Liver (tissue), 9 donors: Measurements from ENCODE around the gene MSI2. TPM values are rescaled to one million over a fixed set of nuclear protein-coding genes. Genes with fewer than 3 reads are reported as not detected.

ENCODE experiments used
- DNase-seq: peaks from one replicate; pipeline ENCODE4 v3.0.0-alpha.2; 2017; ENCODE audit warnings: low spot score
- H3K27ac ChIP-seq, 2 donors: one replicate each; pipeline ENCODE4 v1.7.0; 2013; ENCODE audit warnings: inconsistent platforms in 2 of 2, low read length in 2 of 2, control low read depth in 1 of 2, low read depth in 1 of 2, mild to moderate bottlenecking in 1 of 2
- H3K27me3 ChIP-seq, 4 donors: one replicate each; pipeline versions ENCODE4 v1.6.1 to v1.7.0; 2013; ENCODE audit warnings: low read length in 3 of 4, inconsistent platforms in 1 of 4, mild to moderate bottlenecking in 1 of 4, moderate library complexity in 1 of 4; ENCODE audit not compliant: control insufficient read depth in 4 of 4, insufficient read depth in 4 of 4
- H3K36me3 ChIP-seq, 4 donors: one replicate each; pipeline versions ENCODE4 v1.6.1 to v1.7.0; 2013; ENCODE audit warnings: low read length in 3 of 4, mild to moderate bottlenecking in 3 of 4, low read depth in 1 of 4, moderate library complexity in 1 of 4; ENCODE audit not compliant: control insufficient read depth in 4 of 4, insufficient read depth in 3 of 4
- H3K4me1 ChIP-seq, 4 donors: one replicate each; pipeline versions ENCODE4 v1.6.1 to v1.7.0; 2013; ENCODE audit warnings: low read length in 3 of 4, mild to moderate bottlenecking in 3 of 4, moderate library complexity in 1 of 4; ENCODE audit not compliant: control insufficient read depth in 4 of 4, insufficient read depth in 4 of 4
- H3K4me3 ChIP-seq, 3 donors: one replicate each; pipeline versions ENCODE4 v1.6.1 to v1.7.0; 2013; ENCODE audit warnings: low read length in 3 of 3, control low read depth in 1 of 3, low read depth in 1 of 3, mild to moderate bottlenecking in 1 of 3
- H3K9ac ChIP-seq, 2 donors: one replicate each; pipeline ENCODE4 v1.7.0; 2013; ENCODE audit warnings: low read length in 2 of 2, mild to moderate bottlenecking in 2 of 2, moderate library complexity in 2 of 2, control low read depth in 1 of 2, low read depth in 1 of 2
- H3K9me3 ChIP-seq, 4 donors: one replicate each; pipeline versions ENCODE4 v1.6.1 to v1.7.0; 2013; ENCODE audit warnings: low read length in 3 of 4; ENCODE audit not compliant: control insufficient read depth in 4 of 4
- CTCF ChIP-seq: fragments of 150-350 bp; IDR thresholded peaks from 2 replicates; pipeline ENCODE4 v1.5.1; 2017; ENCODE audit warnings: improper control_type of control experiment, low read depth, low read length; ENCODE audit not compliant: missing input control
- EGR1 ChIP-seq, 2 donors: IDR thresholded peaks; 2 replicates each; pipeline ENCODE4 v1.6.1; 2016 to 2018; ENCODE audit warnings: antibody characterized with exemption in 2 of 2, low read depth in 2 of 2
- FOXA1 ChIP-seq: IDR thresholded peaks from 2 replicates; pipeline ENCODE4 v1.6.1; 2016; ENCODE audit warnings: antibody characterized with exemption
- FOXA2 ChIP-seq: IDR thresholded peaks from 2 replicates; pipeline ENCODE4 v1.6.1; 2016; ENCODE audit warnings: antibody characterized with exemption
- GABPA ChIP-seq, 2 donors: IDR thresholded peaks in 1 of 2; conservative IDR thresholded peaks in 1 of 2; 2 replicates each; pipeline ENCODE4 v1.6.1; 2016; ENCODE audit warnings: antibody characterized with exemption in 2 of 2, mild to moderate bottlenecking in 1 of 2, moderate library complexity in 1 of 2
- HNF4A ChIP-seq, 2 donors: conservative IDR thresholded peaks; 2 replicates each; pipeline ENCODE4 v1.6.1; 2016; ENCODE audit warnings: antibody characterized with exemption in 2 of 2, mild to moderate bottlenecking in 2 of 2
- HNF4G ChIP-seq: IDR thresholded peaks from 2 replicates; pipeline ENCODE4 v1.6.1; 2016; ENCODE audit warnings: antibody characterized with exemption
- JUND ChIP-seq, 2 donors: IDR thresholded peaks; 2 replicates each; pipeline ENCODE4 v1.6.1; 2016; ENCODE audit warnings: antibody characterized with exemption in 2 of 2
- NR2F2 ChIP-seq: IDR thresholded peaks from 2 replicates; pipeline ENCODE4 v1.6.1; 2016; ENCODE audit warnings: antibody characterized with exemption
- RAD21 ChIP-seq, 2 donors: IDR thresholded peaks; 2 replicates each; pipeline ENCODE4 v1.6.1; 2016; ENCODE audit warnings: antibody characterized with exemption in 2 of 2, mild to moderate bottlenecking in 2 of 2
- TAF1 ChIP-seq: conservative IDR thresholded peaks from 2 replicates; pipeline ENCODE4 v1.6.1; 2016; ENCODE audit warnings: antibody characterized with exemption, mild to moderate bottlenecking
- WGBS: extraction: QIAGEN DNeasy Blood & Tissue Kit; methylation state at CpG from one replicate; pipeline ENCODE4 v1.1.7; 2013; 5-methylcytosine and 5-hydroxymethylcytosine counted together
- polyA plus RNA-seq, 2 donors: library from polyadenylated mRNA; stranded (reverse) in 1 of 2; unstranded in 1 of 2; fragments of 200-250 nt in 1 of 2; fragments of >200 nt in 1 of 2; fragmentation: Nextera tagmentation in 1 of 2; extraction: Ambion mirVana in 1 of 2; gene quantifications; one replicate each; pipeline versions ENCODE4 v1.2.1 to v1.2.3, GENCODE V29; 2013 to 2015
- total RNA-seq, 2 donors: library from RNA; depleted of rRNA; stranded (reverse); fragments of >200 nt; gene quantifications; one replicate each; pipeline ENCODE4 v1.2.3, GENCODE V29; 2014
- TF ChIP-seq, protein P1 (sequence below): IDR thresholded peaks from 2 replicates; pipeline ENCODE4 v1.6.1; 2016; ENCODE audit warnings: antibody characterized with exemption
- TF ChIP-seq, protein P2 (sequence below): IDR thresholded peaks from 2 replicates; pipeline ENCODE4 v1.6.1; 2016; ENCODE audit warnings: antibody characterized with exemption
- TF ChIP-seq, protein P3 (sequence below): IDR thresholded peaks from 2 replicates; pipeline ENCODE4 v1.6.1; 2016; ENCODE audit warnings: antibody characterized with exemption, mild to moderate bottlenecking
- donor health status: healthy.
- donor health status: healthy.
- donor health status: healthy.
- donor health status: healthy.
- donor health status: healthy.

The MSI2 gene
- total and polyA plus RNA-seq, 4 donors, result 5.7 to 15.6 (median 9.2) TPM

DNA sequence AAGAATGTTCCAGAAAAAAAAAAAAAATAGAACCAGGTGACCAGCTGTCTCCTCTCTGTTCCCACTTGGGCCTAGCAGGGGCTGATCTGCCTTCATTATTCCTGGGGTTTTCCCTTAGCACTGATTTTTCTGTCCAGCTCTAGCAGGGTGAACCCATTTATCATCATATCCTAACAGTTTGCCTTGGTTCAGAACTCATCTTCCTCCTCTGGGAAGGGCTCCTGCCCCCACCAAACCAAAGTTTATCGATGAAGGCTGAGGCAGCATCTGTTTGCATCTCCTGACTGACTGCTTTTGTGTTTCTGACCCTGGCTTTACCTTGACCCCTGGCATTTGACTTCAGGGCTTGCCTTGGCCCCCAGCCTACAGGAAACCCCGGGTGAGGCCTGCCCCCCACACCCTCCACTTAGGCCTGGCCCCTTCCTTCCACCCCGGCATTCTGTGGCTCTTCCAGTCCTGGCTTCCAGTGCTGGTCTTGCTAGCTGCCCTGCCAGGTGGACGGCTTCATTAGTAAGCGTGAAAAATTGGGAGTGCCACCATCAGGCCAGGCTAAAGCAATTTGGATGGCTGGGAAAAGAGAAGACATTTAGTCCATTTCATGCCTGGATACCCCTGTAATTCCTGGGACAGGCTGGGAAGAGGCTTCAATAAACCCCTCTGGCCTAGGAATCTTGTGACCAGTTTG lies 323.9 kb downstream of the MSI2 start:
- WGBS, result 74% methylated on average over 5 of the region's 5 CpGs
- DNase-seq, result no peak
- no peak overlapping the region for H3K4me3 ChIP-seq
- no peak overlapping the region for H3K27ac ChIP-seq
- H3K27me3 ChIP-seq, result no peaks in the 10 kb centered on the region
- H3K9ac ChIP-seq, result no peak overlapping the region
- H3K9me3 ChIP-seq, result no peaks in the 10 kb centered on the region
- TF ChIP-seq HNF4G (no peak), EGR1 (IDR thresholded peaks at IDR 0.05; ENCODE audit: low read depth in 2 of 2) (no peak), RAD21 (IDR thresholded peaks at IDR 0.05) (no peak), JUND (IDR thresholded peaks at IDR 0.05) (no peak), HNF4A (conservative IDR thresholded peaks at IDR 0.05) (no peak), FOXA1 (no peak), CTCF (no peak), NR2F2 (no peak), TAF1 (no peak)
- TF ChIP-seq, protein P1, sequence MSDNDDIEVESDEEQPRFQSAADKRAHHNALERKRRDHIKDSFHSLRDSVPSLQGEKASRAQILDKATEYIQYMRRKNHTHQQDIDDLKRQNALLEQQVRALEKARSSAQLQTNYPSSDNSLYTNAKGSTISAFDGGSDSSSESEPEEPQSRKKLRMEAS, result no peak
- TF ChIP-seq, protein P2, sequence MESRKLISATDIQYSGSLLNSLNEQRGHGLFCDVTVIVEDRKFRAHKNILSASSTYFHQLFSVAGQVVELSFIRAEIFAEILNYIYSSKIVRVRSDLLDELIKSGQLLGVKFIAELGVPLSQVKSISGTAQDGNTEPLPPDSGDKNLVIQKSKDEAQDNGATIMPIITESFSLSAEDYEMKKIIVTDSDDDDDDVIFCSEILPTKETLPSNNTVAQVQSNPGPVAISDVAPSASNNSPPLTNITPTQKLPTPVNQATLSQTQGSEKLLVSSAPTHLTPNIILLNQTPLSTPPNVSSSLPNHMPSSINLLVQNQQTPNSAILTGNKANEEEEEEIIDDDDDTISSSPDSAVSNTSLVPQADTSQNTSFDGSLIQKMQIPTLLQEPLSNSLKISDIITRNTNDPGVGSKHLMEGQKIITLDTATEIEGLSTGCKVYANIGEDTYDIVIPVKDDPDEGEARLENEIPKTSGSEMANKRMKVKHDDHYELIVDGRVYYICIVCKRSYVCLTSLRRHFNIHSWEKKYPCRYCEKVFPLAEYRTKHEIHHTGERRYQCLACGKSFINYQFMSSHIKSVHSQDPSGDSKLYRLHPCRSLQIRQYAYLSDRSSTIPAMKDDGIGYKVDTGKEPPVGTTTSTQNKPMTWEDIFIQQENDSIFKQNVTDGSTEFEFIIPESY, result no peak
- no peaks in the 10 kb centered on the region for H3K36me3 ChIP-seq
- H3K4me1 ChIP-seq, result peaks cover 0 to 8% (median 3%) of the 10 kb centered on the region in 4 donors

DNA sequence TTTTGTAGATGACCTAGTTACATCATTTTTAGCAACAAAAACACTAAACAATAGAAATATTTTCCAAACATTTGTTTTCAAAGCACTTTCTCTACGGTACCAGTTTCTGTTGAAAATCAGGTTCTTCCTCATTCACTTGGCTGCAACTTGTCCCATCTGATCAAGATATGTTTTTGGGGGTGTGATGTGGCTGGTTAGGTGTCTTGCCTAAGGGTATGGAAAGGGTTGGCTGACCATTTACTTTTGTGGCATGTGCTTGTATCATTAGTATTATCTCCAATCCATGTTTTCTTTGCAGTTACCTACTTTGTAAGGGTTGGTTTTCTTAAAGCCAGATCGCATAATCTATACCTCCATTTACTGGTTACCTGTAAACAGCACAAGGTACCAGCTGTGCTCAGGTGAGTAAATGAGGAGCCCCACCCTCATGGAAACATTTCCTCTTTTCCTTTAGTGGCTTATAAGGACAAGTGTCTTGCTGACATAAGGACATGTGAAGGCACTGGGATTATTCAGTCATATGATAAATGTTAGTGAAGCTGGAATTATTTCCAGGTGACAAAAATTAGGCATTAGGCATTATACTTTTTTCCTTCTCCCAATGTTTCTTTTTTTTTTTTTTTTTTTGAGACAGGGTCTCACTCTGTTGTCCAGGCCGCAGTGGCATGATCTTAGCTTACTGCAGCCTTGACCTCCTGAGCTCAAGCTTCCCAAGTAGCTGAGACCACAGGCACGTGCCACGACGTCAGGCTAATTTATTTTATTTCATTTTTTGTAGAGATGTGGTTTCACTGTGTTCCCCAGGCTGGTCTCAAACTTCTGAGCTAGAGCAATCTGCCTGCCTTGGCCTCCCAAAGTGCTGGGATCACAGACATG lies 326.8 kb downstream of the MSI2 start:
- 89% methylated on average over 6 of the region's 6 CpGs for WGBS
- TF ChIP-seq NR2F2 (no peak), HNF4G (no peak), EGR1 (IDR thresholded peaks at IDR 0.05; ENCODE audit: low read depth in 2 of 2) (no peak), TAF1 (no peak), HNF4A (conservative IDR thresholded peaks at IDR 0.05) (no peak), RAD21 (IDR thresholded peaks at IDR 0.05) (no peak), GABPA (IDR thresholded peaks at IDR 0.05 in 1 of 2, conservative IDR thresholded peaks at IDR 0.05 in 1 of 2) (no peak), FOXA2 (no peak)
- TF ChIP-seq, protein P3, sequence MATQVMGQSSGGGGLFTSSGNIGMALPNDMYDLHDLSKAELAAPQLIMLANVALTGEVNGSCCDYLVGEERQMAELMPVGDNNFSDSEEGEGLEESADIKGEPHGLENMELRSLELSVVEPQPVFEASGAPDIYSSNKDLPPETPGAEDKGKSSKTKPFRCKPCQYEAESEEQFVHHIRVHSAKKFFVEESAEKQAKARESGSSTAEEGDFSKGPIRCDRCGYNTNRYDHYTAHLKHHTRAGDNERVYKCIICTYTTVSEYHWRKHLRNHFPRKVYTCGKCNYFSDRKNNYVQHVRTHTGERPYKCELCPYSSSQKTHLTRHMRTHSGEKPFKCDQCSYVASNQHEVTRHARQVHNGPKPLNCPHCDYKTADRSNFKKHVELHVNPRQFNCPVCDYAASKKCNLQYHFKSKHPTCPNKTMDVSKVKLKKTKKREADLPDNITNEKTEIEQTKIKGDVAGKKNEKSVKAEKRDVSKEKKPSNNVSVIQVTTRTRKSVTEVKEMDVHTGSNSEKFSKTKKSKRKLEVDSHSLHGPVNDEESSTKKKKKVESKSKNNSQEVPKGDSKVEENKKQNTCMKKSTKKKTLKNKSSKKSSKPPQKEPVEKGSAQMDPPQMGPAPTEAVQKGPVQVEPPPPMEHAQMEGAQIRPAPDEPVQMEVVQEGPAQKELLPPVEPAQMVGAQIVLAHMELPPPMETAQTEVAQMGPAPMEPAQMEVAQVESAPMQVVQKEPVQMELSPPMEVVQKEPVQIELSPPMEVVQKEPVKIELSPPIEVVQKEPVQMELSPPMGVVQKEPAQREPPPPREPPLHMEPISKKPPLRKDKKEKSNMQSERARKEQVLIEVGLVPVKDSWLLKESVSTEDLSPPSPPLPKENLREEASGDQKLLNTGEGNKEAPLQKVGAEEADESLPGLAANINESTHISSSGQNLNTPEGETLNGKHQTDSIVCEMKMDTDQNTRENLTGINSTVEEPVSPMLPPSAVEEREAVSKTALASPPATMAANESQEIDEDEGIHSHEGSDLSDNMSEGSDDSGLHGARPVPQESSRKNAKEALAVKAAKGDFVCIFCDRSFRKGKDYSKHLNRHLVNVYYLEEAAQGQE, result no peak
- TF ChIP-seq, protein P2, result no peak
- TF ChIP-seq, protein P1, result no peak

More for the DNA sequence above, 326.8 kb downstream of the MSI2 start:
- Histone ChIP-seq H3K4me3 (no peak overlapping the region), H3K36me3 (no peaks in the 10 kb centered on the region), H3K9me3 (no peaks in the 10 kb centered on the region), H3K27me3 (no peaks in the 10 kb centered on the region), H3K4me1 (peaks cover 0 to 3% (median 0%) of the 10 kb centered on the region in 4 donors), H3K9ac (no peak overlapping the region), H3K27ac (no peak overlapping the region)
- DNase-seq, result no peak
